ENCODE measurements around the gene TOMM6.

DNA sequence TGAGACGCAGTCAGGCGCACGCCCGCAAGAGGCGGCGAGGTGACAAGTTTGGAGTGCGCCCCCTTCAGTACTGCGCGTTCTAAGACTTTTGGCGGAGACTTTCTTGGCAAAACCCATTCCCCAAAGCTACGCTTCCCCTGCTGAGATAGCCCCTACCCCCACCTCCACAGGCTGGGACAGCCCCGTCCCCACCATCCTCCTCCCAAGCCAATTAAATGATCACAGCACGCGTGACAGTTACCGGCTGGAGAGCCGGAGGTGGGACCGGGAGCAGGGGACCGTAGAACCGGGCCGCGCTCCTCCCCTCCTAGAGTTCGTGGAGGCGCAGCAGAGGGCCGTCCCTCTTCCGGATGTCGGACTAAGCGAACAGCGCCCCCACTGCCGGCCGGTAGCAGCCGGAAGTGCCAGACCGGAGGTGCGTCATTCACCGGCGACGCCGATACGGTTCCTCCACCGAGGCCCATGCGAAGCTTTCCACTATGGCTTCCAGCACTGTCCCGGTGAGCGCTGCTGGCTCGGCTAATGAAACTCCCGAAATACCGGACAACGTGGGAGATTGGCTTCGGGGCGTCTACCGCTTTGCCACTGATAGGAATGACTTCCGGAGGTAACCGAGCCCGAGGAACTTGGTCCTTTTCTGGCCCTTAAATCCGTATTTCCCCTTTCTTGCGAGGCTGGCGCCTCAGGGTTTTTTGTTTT is at the start of gene TOMM6:
- TF ChIP-seq, protein P1, sequence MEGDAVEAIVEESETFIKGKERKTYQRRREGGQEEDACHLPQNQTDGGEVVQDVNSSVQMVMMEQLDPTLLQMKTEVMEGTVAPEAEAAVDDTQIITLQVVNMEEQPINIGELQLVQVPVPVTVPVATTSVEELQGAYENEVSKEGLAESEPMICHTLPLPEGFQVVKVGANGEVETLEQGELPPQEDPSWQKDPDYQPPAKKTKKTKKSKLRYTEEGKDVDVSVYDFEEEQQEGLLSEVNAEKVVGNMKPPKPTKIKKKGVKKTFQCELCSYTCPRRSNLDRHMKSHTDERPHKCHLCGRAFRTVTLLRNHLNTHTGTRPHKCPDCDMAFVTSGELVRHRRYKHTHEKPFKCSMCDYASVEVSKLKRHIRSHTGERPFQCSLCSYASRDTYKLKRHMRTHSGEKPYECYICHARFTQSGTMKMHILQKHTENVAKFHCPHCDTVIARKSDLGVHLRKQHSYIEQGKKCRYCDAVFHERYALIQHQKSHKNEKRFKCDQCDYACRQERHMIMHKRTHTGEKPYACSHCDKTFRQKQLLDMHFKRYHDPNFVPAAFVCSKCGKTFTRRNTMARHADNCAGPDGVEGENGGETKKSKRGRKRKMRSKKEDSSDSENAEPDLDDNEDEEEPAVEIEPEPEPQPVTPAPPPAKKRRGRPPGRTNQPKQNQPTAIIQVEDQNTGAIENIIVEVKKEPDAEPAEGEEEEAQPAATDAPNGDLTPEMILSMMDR (IDR thresholded peaks at IDR 0.05; ENCODE audit: low read depth, low read length, missing input control): peak; percentile 98
- peak; percentile 28 to 59 for TF ChIP-seq RAD21 (IDR thresholded peaks at IDR 0.05)
- TF ChIP-seq, protein P2, sequence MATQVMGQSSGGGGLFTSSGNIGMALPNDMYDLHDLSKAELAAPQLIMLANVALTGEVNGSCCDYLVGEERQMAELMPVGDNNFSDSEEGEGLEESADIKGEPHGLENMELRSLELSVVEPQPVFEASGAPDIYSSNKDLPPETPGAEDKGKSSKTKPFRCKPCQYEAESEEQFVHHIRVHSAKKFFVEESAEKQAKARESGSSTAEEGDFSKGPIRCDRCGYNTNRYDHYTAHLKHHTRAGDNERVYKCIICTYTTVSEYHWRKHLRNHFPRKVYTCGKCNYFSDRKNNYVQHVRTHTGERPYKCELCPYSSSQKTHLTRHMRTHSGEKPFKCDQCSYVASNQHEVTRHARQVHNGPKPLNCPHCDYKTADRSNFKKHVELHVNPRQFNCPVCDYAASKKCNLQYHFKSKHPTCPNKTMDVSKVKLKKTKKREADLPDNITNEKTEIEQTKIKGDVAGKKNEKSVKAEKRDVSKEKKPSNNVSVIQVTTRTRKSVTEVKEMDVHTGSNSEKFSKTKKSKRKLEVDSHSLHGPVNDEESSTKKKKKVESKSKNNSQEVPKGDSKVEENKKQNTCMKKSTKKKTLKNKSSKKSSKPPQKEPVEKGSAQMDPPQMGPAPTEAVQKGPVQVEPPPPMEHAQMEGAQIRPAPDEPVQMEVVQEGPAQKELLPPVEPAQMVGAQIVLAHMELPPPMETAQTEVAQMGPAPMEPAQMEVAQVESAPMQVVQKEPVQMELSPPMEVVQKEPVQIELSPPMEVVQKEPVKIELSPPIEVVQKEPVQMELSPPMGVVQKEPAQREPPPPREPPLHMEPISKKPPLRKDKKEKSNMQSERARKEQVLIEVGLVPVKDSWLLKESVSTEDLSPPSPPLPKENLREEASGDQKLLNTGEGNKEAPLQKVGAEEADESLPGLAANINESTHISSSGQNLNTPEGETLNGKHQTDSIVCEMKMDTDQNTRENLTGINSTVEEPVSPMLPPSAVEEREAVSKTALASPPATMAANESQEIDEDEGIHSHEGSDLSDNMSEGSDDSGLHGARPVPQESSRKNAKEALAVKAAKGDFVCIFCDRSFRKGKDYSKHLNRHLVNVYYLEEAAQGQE (IDR thresholded peaks at IDR 0.05): peak; percentile 68
- peak; percentile 43 to 49 for TF ChIP-seq RXRA (IDR thresholded peaks at IDR 0.05)
- peak; percentile 65 for TF ChIP-seq SP1 (IDR thresholded peaks at IDR 0.05)
- TF ChIP-seq, protein P3, sequence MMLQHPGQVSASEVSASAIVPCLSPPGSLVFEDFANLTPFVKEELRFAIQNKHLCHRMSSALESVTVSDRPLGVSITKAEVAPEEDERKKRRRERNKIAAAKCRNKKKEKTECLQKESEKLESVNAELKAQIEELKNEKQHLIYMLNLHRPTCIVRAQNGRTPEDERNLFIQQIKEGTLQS (IDR thresholded peaks at IDR 0.05): no peak
- TF ChIP-seq, protein P4, sequence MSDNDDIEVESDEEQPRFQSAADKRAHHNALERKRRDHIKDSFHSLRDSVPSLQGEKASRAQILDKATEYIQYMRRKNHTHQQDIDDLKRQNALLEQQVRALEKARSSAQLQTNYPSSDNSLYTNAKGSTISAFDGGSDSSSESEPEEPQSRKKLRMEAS (IDR thresholded peaks at IDR 0.05): peak; percentile 82
- peak in 1 of 2 donors; percentile 49 for TF ChIP-seq JUND (IDR thresholded peaks at IDR 0.05)
- peak; percentile 87 for TF ChIP-seq TAF1 (conservative IDR thresholded peaks at IDR 0.05)
- TF ChIP-seq, protein P5, sequence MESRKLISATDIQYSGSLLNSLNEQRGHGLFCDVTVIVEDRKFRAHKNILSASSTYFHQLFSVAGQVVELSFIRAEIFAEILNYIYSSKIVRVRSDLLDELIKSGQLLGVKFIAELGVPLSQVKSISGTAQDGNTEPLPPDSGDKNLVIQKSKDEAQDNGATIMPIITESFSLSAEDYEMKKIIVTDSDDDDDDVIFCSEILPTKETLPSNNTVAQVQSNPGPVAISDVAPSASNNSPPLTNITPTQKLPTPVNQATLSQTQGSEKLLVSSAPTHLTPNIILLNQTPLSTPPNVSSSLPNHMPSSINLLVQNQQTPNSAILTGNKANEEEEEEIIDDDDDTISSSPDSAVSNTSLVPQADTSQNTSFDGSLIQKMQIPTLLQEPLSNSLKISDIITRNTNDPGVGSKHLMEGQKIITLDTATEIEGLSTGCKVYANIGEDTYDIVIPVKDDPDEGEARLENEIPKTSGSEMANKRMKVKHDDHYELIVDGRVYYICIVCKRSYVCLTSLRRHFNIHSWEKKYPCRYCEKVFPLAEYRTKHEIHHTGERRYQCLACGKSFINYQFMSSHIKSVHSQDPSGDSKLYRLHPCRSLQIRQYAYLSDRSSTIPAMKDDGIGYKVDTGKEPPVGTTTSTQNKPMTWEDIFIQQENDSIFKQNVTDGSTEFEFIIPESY (IDR thresholded peaks at IDR 0.05): peak; percentile 80
- no peak for TF ChIP-seq HNF4G (IDR thresholded peaks at IDR 0.05)
- peak; percentile 19 to 72 for TF ChIP-seq EGR1 (IDR thresholded peaks at IDR 0.05; ENCODE audit: low read depth in 2 of 2)
